GM18505 (cell line): Measurements from ENCODE around the gene FBXW9.
"Not testable (repeated sequence)": the region's sequence is repeated elsewhere in the genome, so short reads cannot be mapped to it uniquely, and the experiment has no call there.

Source experiments
- ATAC-seq: cut with Tn5 transposase; IDR thresholded peaks from one replicate; pipeline ENCODE4 v1.9.1; 2021; ENCODE audit not compliant: unreplicated experiment
- POLR2A ChIP-seq: IDR thresholded peaks from 4 replicates; pipeline ENCODE4 v1.6.1; 2011; ENCODE audit warnings: borderline replicate concordance; ENCODE audit not compliant: insufficient read depth, insufficient read length; ENCODE audit errors: extremely low read depth

FBXW9 gene

GRCh38 chr19:12696366-12697335, at the start of gene FBXW9:
TSS of gene FBXW9 (minus strand) at chr19:12696631. CDS start at chr19:12696581, 50 bp downstream.
- TF ChIP-seq POLR2A, result peak; percentile 86
- peak; percentile 71 for ATAC-seq

- ATAC-seq, result no peak
- TF ChIP-seq POLR2A, result no peak
Observed at GRCh38 chr19:12745166-12745897, 48.9 kb upstream of the FBXW9 start.

GRCh38 chr19:12737835-12738351, 41.5 kb upstream of the FBXW9 start:
- no peak for TF ChIP-seq POLR2A
- ATAC-seq, result no peak

GRCh38 chr19:12736995-12737834, 40.8 kb upstream of the FBXW9 start, which contains the start of gene GET3:
TSS of gene GET3 (plus strand) at chr19:12737497. CDS start at chr19:12737506, 9 bp downstream.
- peak; percentile 90 for TF ChIP-seq POLR2A
- peak; percentile 57 for ATAC-seq

- TF ChIP-seq POLR2A, result peak; percentile 32
- no peak for ATAC-seq
Observed at GRCh38 chr19:12733369-12734214, 37.2 kb upstream of the FBXW9 start.

GRCh38 chr19:12731337-12731736, 34.9 kb upstream of the FBXW9 start:
- no peak for ATAC-seq
- no peak for TF ChIP-seq POLR2A

- no peak for ATAC-seq
- no peak for TF ChIP-seq POLR2A
Observed at GRCh38 chr19:12730064-12730463, 33.6 kb upstream of the FBXW9 start.

- no peak for ATAC-seq
- no peak for TF ChIP-seq POLR2A
Observed at GRCh38 chr19:12727745-12728433, 31.5 kb upstream of the FBXW9 start.

GRCh38 chr19:12726988-12727316, 30.5 kb upstream of the FBXW9 start:
- TF ChIP-seq POLR2A, result no peak
- ATAC-seq, result no peak

GRCh38 chr19:12725612-12726011, 29.2 kb upstream of the FBXW9 start:
- ATAC-seq, result not testable (repeated sequence)

- peak; percentile 60 for TF ChIP-seq POLR2A
- ATAC-seq, result no peak
Observed at GRCh38 chr19:12723641-12724426, 27.4 kb upstream of the FBXW9 start, which contains the start of gene TNPO2. TSS of gene TNPO2 (minus strand) at chr19:12723932. CDS start at chr19:12720977, 2,955 bp downstream.
